GM08714 (cell line): ENCODE measurements around the gene SEMA3A.

Source experiments
- H3K4me3 ChIP-seq: fragments of 200-500 bp; sonication (Bioruptor generic); 2 replicates; pipeline ENCODE4 v1.5.1; 2014; ENCODE audit warnings: mild to moderate bottlenecking, low read length, inconsistent platforms
- ZNF274 ChIP-seq: IDR thresholded peaks from 2 replicates; pipeline ENCODE4 v1.6.1; 2012; ENCODE audit warnings: mild to moderate bottlenecking, low read depth, low read length

The SEMA3A gene

DNA sequence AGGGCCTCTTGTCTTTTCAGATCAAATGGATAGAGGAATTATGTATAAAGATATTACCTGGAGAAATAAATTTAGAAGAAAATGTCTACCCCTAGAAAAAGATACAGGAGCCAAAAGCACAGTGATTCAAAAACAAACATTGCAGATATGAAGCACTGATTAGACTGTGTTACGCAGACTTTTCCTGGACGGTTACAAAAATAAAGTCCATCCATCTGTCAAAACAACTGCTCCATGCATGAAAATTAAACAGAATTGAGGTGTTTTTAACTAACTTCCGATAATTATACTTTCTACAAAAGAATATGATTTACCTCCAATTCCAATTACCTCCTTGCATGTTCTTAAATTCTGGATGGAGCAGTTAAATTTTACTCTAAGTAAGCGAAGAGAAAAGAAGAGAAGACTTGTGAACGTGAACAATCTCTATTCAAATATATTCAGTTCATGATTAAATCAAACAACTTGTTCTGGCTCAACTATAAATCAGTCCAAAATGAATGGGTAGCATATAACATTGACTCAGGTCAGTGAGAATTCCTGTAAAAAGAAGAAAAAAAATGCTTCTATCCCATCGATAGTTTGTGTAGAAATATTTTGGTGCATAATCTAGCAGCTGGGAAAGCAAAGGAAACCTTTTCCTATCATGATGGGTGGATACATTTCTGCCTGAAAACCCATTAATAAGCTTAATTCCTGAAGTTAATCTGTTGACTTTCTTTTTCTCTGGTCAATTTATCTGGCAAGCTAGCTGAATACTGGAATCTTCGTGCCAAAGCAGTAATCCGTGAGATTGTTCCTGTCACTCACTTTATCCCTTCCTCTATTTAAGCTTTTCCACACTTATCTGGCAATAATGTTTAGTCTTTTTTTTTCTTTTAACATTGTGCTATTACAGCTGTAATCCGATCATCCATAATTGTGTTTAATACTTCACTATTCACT is 80.4 kb downstream of the SEMA3A start:
- H3K4me3 ChIP-seq = no peak overlapping the region

DNA sequence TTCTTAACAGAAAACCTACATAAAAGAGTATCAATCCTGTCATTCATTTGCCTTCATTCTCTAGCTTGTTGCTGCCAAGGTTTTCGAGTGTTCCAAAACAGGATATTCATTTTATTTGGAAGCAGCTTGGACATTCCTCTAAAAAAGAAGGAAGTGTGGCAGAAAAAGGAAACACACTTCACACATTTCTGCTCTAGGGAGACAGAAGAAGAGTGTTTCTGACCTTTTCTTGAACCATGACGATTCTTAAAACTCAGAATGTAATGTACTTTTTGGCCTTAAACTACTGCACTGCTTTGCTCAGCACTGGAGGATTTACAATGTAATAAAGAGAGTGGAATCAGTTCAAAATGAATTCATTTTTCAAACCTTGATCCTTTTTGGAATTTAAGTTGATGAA is 81.3 kb downstream of the SEMA3A start:
- no peak for TF ChIP-seq ZNF274
- no peak overlapping the region for H3K4me3 ChIP-seq

More for the DNA sequence above, 80.4 kb downstream of the SEMA3A start:
- TF ChIP-seq ZNF274 = no peak

DNA sequence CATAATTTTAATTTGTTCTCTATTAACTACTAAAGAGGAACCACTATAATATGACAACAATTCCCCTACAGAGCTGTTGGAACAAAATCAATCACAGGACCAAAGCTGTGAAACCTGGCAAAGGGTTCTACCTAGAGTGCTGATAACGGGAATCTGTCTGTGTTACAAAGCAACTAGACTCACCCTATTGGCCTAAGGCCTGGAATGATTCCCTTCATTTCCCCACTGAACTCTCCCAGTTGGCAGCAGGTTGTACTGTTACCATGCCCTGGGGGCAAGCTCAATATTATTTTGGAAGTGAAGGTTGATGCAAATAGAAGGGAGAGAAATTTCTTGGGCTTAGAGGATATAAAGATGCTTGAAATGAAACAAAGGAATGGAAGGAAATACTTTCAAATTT is 81.8 kb downstream of the SEMA3A start:
- TF ChIP-seq ZNF274 = no peak
- H3K4me3 ChIP-seq = no peak overlapping the region

DNA sequence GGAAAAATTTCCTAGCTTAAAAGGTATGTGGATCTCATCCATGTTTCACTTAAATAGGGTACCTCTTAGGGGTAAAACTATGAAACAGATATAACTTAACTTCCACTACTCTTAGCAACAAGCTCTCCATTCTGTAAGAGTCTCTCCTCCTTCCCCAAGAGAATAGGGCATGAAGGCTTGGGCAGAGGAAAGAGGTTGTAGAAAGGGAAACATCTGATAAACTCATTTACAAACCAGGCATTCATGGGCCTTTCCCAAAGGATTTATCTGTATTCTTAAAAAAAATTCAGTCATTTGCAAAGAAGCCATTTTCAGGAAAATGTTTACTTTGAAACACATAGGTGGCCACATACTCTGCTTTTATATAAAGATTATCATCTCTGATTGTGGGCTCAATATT is 82.7 kb downstream of the SEMA3A start:
- no peak overlapping the region for H3K4me3 ChIP-seq
- TF ChIP-seq ZNF274 = no peak

DNA sequence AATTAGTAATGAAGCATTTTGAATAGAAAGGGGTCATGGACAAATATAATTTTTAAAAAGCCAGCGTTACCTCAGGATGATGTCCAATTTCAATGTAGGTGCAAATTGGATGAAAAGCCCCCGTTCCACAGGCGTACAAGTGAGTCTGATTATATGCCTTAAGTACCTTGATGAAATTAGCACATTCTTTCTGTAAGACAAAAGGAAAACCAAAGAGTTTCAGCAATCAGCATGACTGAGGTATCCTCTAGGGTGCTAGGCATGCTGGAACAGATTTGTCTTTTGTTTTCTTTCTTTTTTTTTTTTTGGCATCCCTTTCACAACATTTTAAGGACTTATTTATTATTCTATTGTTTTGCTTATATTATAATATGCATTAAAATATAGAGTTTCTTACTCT is 84.2 kb downstream of the SEMA3A start:
- no peak overlapping the region for H3K4me3 ChIP-seq
- TF ChIP-seq ZNF274 = no peak

DNA sequence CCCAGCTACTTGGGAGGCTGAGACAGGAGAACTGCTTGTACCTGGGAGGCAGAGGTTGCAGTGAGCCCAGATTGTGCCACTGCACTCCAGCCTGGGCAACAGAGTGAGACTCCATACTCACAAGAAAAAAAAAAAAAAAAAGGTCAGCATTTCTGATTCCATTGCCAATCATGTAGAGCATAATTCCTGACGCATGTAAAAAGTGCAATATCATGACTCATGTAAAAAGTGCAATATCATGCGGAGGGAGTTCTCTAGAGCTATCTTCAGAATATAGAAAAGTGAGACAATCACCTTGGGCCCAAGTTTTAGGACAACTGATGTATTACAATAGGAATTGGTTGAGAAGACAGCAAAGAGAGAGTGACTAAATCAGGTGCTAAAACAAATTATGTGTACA is 85.8 kb downstream of the SEMA3A start:
- TF ChIP-seq ZNF274 = no peak
- no peak overlapping the region for H3K4me3 ChIP-seq

DNA sequence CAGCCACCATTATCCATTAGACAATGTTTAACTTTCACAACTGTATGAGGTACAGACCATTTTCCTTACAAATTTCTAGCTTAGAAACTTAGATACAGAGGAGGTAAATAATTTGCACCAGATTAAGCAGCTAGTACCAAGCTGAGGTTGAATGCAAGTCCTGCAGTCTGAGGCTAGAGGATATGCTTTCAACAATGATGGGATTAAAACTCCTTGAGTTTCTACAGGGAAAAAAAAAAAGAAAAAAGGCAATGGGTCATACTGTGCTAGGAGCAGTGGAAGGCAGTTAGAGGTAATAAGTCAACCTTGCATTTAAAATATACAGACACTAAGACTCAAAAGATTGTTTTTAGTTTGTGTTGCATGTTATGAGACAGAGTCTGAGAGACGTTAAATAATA is 86.5 kb downstream of the SEMA3A start:
- TF ChIP-seq ZNF274 = no peak
- H3K4me3 ChIP-seq = no peak overlapping the region

DNA sequence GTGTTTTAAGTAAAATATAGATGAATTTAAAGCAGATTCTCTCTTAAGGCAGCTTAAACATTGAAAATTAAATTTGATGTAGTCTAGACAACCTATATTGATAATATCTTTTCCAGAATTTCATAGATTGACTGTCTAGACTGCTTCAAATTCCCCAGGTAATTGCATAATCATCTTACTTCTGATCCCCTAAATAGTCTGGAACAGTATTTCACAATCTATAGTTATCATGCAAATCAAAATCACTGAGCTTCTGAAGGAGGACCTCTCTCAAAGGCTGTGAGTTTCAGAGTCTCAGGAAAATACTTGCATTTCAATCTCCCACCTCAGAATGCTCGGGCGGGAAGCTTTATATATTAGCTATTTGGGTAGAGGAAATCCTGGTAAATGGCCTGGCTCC is 87.3 kb downstream of the SEMA3A start:
- TF ChIP-seq ZNF274 = no peak
- no peak overlapping the region for H3K4me3 ChIP-seq

DNA sequence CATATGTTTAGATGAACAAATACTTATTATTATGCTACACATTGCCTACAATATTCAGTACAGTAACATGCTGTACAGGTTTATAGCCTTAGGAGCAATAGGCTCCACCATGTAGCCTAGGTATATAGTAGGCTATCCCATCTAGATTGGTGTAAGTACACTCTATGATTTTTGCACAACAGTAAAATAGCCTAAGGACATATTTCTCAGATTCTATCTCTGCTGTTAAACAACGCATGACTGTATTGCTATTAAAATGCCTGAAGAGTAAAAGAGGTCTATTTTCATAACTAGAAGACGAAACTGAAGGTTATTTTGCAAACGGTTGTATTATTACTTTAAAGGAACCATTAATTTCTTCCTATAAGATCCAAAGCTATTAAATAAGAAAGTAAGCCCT is 88.3 kb downstream of the SEMA3A start:
- TF ChIP-seq ZNF274 = no peak
- H3K4me3 ChIP-seq = no peak overlapping the region

DNA sequence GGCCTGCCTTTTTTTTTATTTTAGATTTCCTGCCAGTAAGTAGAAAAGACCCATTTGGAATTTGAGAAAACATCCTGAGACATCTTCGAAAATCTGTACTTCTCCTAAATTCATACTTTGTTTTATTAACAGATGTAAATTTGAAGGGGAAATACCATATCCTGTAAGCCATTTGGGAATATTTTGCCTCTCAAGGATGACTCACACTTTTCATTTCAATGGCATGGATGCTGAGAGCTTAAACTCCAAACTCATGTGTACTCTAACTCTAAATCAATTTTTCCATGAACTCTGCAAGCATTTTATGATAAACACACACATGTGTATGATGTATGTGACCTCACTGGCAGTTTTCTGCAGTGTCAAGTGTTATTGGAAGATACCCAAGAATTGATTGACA is 89.0 kb downstream of the SEMA3A start:
- no peak overlapping the region for H3K4me3 ChIP-seq
- no peak for TF ChIP-seq ZNF274

DNA sequence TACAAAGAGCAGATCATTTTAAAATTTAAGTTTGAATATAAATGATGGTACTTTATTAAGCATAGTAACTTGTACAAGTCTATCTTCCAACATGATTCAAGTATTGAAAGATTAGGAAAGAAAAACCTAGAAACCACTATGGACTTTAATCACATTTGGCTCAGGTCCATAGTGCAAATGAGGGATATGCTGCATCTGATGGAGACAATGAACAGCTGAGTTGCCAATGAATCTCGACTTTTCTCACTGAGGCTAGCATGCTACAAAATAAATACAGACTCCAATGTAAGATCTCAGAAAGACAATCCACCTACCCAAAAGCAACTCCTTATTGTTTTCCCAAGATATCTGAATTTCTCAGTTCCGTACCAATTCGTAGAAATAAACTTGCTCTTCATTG is 89.8 kb downstream of the SEMA3A start:
- no peak for TF ChIP-seq ZNF274

DNA sequence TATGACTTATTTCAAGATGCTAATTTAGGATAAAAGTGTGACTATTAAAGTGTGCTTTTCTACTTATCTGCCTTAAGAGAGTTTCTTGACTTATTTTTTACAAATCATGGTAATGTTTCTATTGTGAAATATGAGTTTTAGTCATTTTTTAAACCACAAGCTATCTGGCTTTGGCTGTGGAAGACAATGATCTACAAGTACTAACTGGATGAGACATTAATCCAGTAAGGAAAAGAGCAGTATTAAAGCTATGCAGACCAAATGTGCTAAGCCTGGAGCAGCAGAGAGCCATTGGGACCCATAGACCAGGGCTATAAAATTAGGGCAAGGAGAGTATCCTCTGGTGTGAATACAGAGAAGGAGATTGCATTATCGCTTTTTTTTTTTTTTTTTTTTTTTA is 92.4 kb downstream of the SEMA3A start:
- no peak overlapping the region for H3K4me3 ChIP-seq
- TF ChIP-seq ZNF274 = no peak

More for the DNA sequence above, 89.8 kb downstream of the SEMA3A start:
- H3K4me3 ChIP-seq = no peak overlapping the region

DNA sequence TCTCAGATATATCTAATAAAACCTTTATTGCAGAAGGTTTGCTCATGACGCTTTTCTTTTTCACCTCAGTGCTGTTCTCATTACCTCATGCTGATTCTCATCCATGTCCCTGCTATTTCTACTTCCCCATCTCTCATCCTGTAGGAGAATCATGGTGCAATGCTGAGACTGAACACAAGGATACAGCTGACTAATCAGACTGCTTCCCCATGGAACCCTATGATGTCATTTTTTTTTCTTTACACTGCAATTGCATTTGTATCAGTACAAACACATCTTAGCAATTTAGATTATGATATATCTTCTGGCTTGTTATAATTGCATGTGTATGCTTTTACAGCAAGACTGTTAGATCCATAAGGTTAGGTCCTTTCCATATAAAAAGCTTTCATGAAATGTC is 93.7 kb downstream of the SEMA3A start:
- H3K4me3 ChIP-seq = no peak overlapping the region
- TF ChIP-seq ZNF274 = no peak

DNA sequence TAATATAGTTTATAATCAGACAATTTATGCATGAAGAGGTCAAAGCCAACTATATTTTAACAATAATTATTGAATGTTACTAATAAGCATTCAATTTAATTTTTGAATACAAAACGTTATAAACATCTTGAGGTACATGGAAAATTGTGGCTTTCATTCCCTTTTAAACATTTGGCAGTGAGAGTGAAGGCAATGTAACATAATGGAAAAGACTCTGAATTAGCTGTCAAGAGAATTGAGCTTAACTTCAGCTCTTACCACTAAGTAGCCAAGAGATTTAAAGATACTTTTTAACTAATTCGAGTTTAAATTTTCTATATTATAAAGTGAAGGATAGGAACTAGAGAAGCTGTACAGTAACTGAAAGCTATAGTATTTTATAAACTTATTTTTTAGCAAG is 98.6 kb downstream of the SEMA3A start:
- TF ChIP-seq ZNF274 = no peak

DNA sequence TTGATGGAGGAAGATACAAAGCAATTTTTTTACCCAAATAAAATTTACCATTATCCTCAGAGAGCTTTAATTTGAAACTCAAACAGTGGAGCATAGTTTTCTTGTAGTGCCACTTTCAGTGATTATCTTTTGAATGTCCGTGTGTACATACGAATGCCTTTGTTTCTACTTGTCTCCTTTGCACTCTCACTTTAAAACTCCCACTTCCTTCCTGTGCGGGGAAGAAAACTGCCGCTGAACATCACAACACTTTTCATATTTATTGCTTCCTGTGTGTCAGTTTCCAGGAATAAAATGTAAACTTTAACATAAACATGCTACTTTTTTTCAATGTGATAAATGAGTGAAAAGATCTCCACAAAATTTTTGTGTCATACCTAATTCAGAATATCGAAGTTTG is 102.4 kb downstream of the SEMA3A start:
- no peak overlapping the region for H3K4me3 ChIP-seq
- no peak for TF ChIP-seq ZNF274

More for the DNA sequence above, 98.6 kb downstream of the SEMA3A start:
- H3K4me3 ChIP-seq = no peak overlapping the region

DNA sequence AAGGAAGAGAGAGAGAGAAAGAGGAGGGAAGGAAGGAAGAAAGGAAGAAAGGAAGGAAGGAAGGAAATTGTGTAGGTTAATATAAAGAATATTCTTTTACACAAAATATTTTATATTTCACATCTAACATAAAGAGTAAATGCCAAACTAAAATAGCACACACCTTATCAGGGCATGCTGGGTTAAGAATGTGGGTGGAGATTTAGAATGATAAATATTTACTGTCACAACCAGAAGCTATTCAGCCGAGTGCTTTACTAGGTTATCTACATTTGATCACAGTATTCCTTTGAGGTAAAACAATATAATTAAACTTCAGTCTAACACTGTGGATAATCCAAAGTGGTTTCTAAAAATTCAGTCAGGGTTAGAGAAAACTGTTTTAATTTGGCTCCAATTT is 103.3 kb downstream of the SEMA3A start:
- no peak for TF ChIP-seq ZNF274
- no peak overlapping the region for H3K4me3 ChIP-seq
